Duodenal mucosa (tissue), 2 donors: ENCODE measurements around the gene HS3ST6.

ENCODE experiments used
- H3K27ac ChIP-seq: one replicate; pipeline ENCODE4 v1.7.0; 2013; ENCODE audit warnings: low read depth, low read length
- H3K27me3 ChIP-seq, 2 donors: one replicate each; pipeline ENCODE4 v1.7.0; 2013; ENCODE audit warnings: low read length in 2 of 2, control low read depth in 1 of 2; ENCODE audit not compliant: insufficient read depth in 2 of 2, control insufficient read depth in 1 of 2
- H3K36me3 ChIP-seq, 2 donors: one replicate each; pipeline ENCODE4 v1.7.0; 2013; ENCODE audit warnings: low read length in 2 of 2, control low read depth in 1 of 2; ENCODE audit not compliant: insufficient read depth in 2 of 2, control insufficient read depth in 1 of 2
- H3K4me1 ChIP-seq, 2 donors: one replicate each; pipeline ENCODE4 v1.7.0; 2013; ENCODE audit warnings: low read length in 2 of 2, control low read depth in 1 of 2; ENCODE audit not compliant: insufficient read depth in 2 of 2, control insufficient read depth in 1 of 2
- H3K4me3 ChIP-seq, 2 donors: one replicate each; pipeline ENCODE4 v1.7.0; 2013; ENCODE audit warnings: low read length in 2 of 2, low read depth in 1 of 2
- H3K9ac ChIP-seq, 2 donors: one replicate each; pipeline ENCODE4 v1.7.0; 2013; ENCODE audit warnings: low read length in 2 of 2, low read depth in 1 of 2
- H3K9me3 ChIP-seq, 2 donors: one replicate each; pipeline ENCODE4 v1.7.0; 2013; ENCODE audit warnings: low read length in 2 of 2, control low read depth in 1 of 2; ENCODE audit not compliant: control insufficient read depth in 1 of 2

Gene HS3ST6

DNA sequence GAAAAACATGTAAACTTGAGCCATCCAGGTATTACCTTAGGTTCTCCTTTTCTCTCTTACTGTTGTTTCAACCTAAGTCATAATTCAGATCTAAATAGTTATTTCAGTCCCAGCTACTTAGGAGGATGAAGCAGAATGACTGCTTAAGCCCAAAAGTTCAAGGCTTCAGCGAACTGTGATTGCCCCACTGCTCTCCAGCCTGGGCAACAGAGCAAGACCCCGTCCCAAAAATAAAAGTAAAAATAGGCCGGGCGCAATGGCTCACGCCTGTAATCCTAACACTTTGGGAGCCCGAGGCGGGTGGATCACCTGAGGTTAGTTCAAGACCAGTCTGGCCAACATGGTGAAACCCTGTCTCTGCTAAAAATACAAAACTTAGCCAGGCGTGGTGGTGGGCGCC lies 55.8 kb downstream of the HS3ST6 start:
- no peaks in the 10 kb centered on the region for H3K9me3 ChIP-seq
- H3K27ac ChIP-seq: no peak overlapping the region
- H3K27me3 ChIP-seq: peaks cover 9 to 10% of the 10 kb centered on the region in 2 donors
- no peaks in the 10 kb centered on the region for H3K36me3 ChIP-seq
- H3K9ac ChIP-seq: no peak overlapping the region
- H3K4me3 ChIP-seq: no peak overlapping the region
- H3K4me1 ChIP-seq: peaks cover 0 to 5% of the 10 kb centered on the region in 2 donors

- H3K27me3 ChIP-seq: peaks cover 14 to 15% of the 10 kb centered on the region in 2 donors
- H3K4me3 ChIP-seq: no peak overlapping the region
- H3K4me1 ChIP-seq: peaks cover 0 to 5% of the 10 kb centered on the region in 2 donors
Measured at GRCh38 chr16:1861730-1862129, 56.5 kb downstream of the HS3ST6 start.

More at GRCh38 chr16:1861730-1862129, 56.5 kb downstream of the HS3ST6 start:
- no peaks in the 10 kb centered on the region for H3K36me3 ChIP-seq
- no peak overlapping the region for H3K9ac ChIP-seq
- no peaks in the 10 kb centered on the region for H3K9me3 ChIP-seq
- H3K27ac ChIP-seq: no peak overlapping the region
